SIG-M5 treated with dmso at 0.1 percent for 504 hours (cell line): Measurements from ENCODE around the gene WWC1.
A peak's percentile ranks its signal among the peaks of the same experiment; 100 is the strongest.

Source experiments
- DNase-seq: peaks from one replicate; lab custom pipeline; 2025; ENCODE audit not compliant: unreplicated experiment; lab: John Stamatoyannopoulos, UW

WWC1 gene

DNA sequence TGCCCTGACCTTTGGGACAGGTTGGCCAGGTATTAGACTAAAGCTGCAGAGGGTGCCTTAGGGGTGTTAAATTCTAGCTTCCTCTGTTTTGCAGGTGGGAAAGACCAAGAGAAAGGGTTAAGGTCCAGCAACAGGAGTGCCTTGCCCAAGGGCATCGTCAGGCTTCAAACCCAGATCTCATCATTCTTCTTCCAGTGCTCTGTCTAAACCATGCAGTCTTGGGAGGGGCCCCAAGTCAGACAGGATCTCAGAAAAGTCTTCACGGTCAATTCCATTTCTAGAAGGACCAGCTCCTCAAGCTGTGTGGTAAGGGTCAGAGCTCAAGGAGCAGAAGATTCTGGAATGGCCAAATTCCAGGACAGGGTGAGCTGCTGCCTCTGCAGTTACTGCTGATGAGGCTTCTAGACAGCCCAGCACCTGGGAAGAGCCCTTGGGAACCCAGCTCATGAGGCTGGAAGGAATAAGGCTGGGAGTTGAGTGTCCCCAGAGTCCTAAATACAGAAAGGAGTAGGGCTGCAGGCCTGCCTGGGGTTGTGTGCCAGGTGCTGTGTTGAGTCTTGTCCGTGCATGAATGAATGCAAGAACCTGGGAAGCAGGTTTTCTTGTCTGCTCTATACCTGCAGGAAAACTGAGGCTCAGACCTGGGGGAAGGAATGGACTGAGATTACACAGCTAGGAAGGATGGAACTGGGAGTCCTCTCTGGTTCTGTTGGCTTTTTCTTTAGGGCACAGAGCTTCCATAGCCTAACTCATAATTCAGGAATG, 69.3 kb downstream of the WWC1 start:
- DNase-seq, result no peak

DNA sequence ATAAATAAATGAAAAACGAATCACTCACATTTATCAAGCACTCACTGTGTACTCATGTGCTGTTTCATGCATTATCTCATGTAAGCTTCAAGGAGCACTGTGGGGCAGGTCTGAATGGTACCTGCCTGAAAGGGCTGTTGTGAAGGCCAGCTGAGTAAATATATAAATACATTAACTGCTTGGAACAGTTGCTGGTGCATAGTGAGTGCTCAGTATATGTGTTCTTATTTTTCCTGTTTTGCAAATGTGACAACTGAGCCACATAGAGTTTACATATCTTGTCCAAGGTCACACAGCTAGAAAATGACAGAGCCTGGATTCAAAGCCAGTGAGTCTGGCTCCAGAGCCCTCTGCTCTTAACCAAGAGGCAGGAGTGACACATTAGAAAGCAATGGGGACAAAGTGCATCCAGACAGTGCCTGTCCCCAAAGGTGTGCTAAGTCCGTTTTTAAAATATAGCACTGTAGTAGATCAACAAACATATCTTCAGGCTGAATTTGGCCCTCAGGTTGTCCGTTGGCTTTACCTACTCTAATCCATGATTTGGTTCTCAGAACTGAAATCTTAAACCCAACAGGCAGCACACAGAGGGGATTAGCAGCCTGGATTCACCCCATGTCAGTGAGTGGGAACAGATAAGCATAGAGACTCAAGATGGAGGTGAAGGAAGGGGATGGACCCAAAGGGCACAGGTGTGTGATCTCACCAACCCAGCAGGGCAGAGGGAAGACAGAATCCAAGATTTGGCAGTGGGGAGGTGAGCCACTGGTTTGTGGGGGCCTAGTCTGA, 70.8 kb downstream of the WWC1 start:
- no peak for DNase-seq

- DNase-seq, result no peak
Measured at GRCh38 chr5:168364151-168364661, 72.8 kb downstream of the WWC1 start.

- DNase-seq, result no peak
Measured at GRCh38 chr5:168364750-168365550, 73.5 kb downstream of the WWC1 start.

GRCh38 chr5:168365581-168366081, 74.2 kb downstream of the WWC1 start:
- peak; percentile 51 for DNase-seq

DNA sequence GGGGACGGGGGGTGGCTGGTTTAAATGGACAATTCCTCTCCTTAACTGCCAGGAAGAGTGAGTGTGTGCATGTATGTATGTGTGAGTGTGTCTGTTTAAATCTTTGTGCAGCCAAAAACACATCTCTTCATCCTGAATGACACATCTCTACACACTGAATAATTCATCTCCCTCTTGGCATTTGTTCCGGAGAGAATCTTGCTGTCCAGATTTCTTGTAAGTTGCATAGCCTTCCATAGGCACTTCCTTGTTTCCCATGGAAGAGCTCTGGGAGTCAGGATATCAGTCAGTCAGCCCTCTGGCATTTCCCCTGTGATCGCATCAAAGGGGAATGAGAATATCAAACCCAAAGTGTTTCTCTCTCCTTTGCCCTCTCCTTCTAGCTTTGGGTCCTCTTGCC, 74.7 kb downstream of the WWC1 start:
- DNase-seq, result no peak

DNA sequence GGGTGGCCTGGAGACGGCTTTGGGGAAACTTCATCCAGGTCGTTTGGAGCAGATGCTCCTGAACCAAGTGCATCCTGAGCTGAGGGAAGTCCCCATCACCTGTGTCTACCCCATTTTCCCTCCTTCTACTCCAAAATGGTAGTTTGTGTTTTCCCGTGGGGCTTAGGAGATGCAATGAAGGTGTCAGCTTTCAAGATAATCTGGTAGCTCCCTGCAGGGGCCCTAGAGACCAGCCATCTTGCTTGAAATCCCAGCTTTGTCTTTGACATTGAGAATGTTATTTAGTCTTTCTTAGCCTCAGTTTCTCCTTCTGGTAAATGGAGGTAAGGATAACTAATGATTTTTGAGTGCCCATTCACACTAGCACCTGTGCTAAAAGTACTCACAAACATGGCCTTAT, 77.4 kb downstream of the WWC1 start:
- DNase-seq, result no peak

- DNase-seq, result no peak
Measured at GRCh38 chr5:168370831-168371230, 79.4 kb downstream of the WWC1 start.

DNA sequence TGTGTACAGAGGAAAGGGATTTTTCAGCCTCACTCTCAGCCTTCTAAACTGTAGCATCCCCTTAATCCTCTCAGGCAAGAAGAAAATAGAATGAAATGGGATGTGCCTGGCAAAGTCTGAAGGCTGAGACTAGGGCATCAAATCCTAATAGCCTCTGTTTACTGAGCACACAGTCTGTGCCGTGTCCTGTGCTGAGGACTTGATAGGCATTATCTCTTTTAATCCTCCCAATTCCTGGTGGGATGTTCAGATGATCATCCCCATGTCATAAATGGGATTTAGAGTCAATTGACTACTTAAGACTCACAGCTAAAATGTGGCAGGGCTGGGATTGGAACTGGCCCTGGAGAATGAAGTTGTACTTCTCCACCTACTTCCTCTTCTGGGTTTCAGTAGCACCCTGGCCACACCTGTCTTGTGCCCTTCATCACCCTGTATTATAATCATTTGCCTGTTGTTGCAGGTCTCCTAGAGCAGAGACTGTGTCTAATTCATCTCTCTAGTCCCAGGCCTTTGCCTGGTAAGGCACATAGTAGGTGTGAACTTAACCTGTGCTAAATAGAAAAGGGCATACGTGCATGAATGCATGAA, 81.0 kb downstream of the WWC1 start:
- no peak for DNase-seq

DNA sequence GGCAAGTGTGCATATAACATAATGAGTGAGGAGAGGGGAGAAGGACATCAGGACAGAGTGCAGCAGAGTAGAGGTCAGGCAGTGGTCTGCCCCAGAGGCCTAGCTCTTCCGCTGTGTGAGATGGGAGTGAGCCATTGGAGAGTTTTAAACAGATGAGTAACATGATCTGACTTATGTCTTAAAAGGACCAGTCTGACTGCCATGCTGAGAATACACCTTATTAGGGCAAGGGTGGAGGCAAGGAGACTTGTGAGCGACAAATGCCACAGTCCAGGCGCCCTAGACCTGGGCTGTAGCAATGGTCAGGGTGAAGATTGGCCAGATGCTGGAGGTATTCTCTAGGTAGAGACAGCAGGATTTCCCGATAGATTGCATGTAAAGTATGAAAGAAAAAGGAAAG, 83.1 kb downstream of the WWC1 start:
- no peak for DNase-seq

DNA sequence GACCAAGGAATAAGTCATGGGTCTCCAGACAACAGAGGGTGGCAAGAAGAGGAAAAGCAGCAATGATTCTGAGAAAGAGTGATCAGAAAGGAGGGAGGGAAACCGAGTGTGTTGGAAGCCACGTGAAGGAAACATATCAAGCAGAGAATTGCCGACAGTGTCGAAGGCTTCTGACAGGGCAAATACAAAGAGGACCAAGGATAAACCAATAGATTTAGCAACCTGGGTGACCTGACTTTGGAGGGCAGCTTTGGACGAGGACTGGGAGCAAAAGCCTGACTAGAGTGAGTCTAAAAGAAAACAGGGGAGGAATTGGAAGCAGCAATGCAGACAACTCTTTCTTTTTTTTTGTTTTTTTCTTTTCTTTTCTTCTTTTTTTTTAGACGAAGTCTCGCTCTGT, 83.8 kb downstream of the WWC1 start:
- no peak for DNase-seq

GRCh38 chr5:168377525-168377924, 86.1 kb downstream of the WWC1 start:
- DNase-seq, result no peak

DNA sequence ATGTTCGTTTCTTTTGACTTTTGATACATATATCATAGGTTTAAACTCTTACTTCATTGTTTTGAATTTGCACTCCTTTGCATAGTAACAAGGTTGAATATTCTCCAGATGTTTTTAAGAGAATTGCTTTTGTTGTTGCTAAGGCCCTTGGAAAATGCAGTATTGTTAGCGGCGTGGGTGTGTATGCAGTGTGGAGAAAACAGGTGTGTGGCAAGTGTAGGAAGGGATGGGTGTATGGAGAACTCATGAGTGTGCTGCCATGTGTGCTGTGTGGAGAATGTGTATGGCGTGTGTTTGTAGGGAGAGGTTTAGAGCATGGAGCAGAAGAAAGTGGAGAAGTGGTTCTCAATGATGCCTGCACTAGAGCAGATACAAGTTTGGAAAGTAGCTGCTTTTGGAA, 87.3 kb downstream of the WWC1 start:
- no peak for DNase-seq

- DNase-seq, result no peak
Measured at GRCh38 chr5:168382421-168382820, 91.0 kb downstream of the WWC1 start.

DNA sequence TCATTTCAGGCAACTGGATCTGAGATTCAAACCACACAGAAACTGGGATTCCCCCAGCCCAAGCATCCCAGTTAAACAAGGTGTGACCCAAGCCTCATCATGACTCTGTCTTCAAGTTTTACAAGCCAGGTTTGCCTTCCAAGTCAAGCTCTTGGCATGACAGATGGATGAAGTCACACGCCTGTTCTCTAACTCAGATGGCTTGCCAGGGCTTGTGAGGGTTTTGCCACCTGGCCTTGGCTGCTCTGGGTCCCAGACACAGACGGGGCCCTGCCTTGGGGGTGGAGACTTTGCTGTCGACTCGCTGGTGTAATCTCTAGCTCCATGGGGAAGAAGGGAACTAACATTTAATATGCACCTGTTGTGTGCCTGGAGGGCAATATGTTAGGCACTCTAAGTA, 99.0 kb downstream of the WWC1 start:
- no peak for DNase-seq

GRCh38 chr5:168393773-168394172, 102.3 kb downstream of the WWC1 start:
- no peak for DNase-seq

DNA sequence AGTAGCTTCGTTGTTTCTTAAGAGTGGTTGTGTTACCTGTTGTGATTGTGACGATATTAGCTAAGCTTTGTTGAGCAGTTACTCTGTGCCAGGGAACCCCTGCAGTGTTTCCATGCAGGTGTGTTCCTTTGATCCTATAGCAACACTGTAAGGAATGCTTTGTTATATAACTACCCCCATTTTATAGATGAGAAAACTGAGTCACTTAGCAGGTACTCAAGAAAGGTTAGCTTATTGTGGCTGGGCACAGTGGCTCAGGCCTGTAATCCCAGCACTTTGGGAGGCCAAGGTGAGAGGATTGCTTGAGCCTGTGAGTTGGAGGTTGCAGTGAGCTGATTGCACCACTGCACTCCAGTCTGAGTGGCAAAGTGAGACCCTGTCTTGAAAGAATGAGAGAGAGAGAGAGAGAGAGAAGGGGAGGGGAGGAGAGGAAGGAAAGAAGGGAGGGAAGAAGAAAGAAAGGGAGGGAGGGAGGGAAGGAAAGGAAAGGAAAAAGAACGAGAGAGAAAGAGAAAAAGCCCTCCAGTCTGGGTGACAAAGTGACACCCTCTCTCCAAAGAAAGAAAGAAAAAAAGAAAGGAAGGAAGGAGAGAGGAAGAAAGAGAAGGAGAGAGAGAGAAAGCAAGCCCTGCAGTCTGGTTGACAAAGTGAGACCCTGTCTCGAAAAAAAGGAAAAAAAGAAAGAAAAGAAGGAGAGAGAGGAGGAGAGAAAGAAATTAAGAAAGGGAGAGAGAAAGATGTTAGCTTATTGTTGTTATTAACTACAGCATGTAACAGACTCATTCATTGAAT, 109.2 kb downstream of the WWC1 start:
- DNase-seq, result no peak

DNA sequence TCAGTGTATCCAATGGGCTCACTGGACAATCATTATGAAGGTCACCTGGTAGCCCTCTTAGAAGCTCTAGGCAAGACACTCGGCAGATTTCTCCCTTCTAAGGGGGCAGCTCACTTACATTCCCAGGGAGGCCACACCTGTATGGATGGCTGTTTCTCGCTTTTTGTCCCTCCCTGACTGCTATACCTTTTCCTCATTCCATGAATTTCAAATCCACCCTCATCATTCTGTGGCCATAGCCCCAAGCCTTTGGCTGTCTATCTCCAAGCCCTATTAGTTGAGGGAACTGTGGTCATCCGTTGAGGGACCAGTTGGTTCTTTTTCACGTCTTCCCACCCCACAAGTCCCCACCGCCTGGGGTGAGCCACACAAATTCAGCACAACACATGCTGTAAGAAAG, 109.8 kb downstream of the WWC1 start:
- no peak for DNase-seq

DNA sequence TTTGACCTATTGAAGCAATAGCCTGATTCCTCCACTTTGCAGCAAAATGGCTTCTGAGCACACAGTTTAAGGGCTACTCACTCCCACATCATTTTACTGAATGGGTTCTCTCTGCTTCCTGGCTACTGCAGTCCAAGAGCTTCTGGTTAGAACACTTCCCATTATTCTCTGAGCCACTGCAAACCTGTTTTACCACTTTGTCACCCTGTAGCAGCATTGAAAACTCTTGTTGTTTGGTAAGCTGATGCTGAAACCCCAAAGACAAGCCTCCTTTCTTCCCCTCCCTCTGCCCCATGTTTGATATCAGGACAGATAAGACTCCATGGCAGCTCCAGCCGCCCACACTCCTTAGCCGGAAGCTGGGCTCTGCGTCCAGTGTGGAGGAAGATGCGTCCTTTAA, 110.4 kb downstream of the WWC1 start:
- DNase-seq, result peak; percentile 32

GRCh38 chr5:168404365-168404764, 112.9 kb downstream of the WWC1 start:
- DNase-seq, result no peak
